HL-60/S4 treated with retinoic acid at 250 ng/mL for 4 days and 3 days (cell line): Measurements from ENCODE around the gene ZNF599.

Experiments
- in situ Hi-C: fragments of 300-500 bp; cut with MboI; formaldehyde crosslinking; loops from 2 replicates; pipeline ENCODE4 v1.7.0; 2022; ENCODE audit warnings: low sequenced_read_pairs

The ZNF599 gene

GRCh38 chr19:34744896-34745690 lies 27.9 kb downstream of the ZNF599 start:
- in situ Hi-C loops, result no loop called here

DNA sequence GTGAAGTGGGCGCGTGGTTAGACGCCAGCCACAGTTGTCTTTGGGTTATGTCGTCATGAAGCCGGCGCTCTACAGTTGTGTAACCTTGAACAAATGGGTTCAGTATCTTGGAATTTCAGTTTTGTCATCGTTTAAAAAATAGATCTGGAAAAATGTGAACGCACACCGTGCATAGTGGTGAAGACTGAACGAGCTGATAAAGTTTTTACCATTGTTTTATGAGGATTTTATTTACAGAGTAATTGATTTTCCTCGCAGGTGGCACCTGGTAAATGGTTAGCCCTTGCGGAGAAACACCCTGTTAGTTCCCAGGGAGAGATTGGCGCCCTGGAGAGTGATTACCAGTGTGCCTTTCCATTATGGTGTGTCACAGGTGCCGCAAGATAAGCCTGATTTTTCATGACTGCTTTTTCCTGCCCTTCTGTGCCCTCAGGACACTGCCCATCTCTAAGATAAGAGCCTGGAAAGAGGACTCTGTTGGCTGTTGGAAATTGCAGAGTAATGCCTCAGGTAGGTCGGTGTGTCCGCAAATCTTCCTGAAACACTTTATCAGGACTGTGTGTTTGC lies 38.4 kb downstream of the ZNF599 start:
- in situ Hi-C loops, result no loop called here

DNA sequence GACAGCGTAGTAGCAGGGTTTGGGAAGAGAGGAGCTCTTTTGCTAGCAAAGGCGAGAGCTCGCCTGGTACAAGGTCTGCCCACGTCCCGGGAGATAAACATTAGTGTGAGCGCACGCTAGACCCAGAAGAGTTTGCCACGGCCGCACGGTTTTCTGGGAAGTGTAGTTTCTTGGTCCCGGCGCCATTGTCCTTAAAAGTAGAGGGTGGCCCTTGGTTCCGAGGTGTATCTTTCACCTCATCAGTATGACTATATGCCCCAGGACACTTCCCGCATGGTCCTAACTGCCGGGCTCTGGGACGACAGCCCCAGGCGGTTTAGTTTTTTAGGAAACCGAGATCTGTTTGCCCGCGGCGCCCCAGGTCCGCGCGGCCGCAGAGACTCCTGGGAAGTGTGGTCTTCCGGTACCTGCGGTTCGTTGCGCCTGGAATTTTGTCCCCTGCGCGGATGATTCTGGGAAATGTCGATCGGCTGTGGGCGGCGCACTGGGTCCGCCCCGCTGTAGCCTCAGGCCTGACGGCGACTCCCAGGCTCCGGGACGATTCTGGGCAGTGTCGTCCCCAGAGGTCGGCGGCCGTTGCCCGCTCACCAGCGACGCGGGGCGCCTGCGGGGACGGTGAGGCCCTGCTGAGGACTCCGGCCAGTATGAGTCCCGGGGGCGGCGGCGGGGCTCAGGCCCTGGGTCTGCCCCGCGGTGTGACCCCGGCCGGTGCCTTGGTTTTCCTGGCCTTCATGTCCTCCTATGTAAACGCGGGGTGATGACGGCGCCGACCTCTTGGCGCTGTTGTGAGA lies 39.1 kb downstream of the ZNF599 start, which contains the start of gene ZNF181:
ZNF181 (plus strand) TSS at position 498 of the 791 bp plus-strand sequence. CDS start 795 bp downstream, outside the sequence.
- in situ Hi-C loops, result no loop called here

DNA sequence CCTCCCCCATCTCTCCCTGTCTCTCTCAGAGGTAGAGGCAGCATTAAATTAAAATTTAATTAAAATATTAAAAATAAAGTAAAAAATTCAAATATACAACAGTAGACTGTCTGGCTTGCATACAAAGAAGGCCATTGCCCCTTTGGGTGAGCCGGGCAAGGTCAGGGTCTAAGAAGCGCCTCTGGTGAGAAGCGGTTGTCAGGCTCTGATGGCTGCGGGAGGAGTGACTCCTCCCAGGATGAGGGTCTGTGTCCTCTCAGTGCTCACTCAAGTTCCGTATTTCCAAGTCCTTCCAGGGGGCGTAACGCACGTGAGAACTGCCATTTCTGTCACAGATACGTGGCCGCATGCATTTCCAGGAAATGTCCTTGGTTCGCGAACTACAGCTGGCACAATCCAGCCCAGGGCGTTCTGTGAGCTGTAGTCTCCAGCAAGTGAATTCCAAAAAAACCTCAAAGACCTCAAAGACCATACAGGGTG lies 39.7 kb downstream of the ZNF599 start:
- in situ Hi-C loops, result no loop called here

DNA sequence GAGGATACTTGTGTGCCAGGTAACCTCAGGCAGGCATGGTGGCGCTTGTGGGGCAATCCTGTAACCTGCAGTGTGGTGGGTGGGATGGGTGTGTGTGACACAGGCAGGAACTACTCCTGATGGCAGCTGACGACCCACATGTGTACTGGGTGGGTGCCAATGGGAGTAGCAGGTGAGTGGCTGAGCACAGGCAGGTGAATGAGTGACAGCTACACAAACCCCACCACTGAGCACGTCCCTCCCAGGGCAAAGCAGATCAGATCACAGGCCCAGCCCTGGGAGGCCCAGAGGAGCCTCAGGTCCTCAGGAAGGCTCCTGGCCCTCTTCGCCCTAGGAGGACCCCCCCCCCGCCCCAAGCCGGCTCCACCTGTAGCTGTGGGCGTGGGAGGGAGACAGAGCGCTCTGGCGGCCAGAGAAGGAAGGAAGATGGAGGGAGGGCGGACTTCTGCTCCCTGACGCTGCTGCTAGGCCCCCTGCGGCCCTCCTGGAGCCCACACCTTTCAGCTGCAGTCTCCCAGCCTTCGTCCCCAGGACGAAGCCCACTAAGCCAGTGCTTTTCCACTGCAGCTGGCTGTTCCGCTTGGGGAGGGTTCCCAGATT lies 40.3 kb downstream of the ZNF599 start:
- in situ Hi-C loops, result no loop called here

DNA sequence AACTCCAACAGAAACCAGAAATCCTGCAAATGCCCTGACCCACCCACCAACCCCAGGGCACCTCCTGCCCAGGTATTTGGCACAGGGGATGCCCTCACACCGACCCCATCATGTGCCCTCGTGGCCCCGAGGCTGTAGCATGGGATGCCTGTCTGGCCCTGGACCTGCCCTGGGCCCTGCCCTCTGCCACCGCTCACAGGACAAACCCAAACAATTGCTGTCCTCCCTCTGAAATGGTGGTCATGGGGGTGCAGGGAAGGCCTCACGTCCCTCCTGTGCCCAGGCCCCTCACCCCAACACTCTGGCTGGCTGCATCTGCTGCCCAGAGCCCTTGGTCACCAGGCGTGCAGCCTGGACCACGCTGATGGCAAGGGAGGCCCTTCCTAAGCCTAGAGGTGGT lies 41.1 kb downstream of the ZNF599 start:
- in situ Hi-C loops, result no loop called here

- in situ Hi-C loops, result no loop called here
Observed at GRCh38 chr19:34731019-34731829, 41.8 kb downstream of the ZNF599 start.

- in situ Hi-C loops, result no loop called here
Observed at GRCh38 chr19:34725400-34725799, 47.6 kb downstream of the ZNF599 start.

DNA sequence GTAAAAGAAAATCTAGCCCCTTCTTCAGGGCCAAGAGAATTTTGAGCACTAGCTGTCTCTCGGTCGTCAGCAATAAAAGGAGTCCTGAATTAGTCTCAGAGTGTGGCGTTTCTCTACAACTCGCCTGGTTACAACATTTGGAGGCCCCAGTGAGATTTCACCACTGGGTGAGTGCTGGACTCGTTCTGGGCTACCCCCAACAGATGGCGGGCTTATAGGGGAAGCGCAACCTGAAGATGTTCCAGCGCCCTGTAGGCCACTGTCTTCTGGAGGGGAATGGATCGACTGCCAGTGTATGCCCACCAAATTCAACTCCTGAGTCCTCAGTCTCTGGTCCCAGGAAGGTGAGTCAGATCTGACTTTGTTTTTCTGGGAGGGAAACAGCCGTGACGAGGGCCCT lies 50.7 kb downstream of the ZNF599 start:
- in situ Hi-C loops, result no loop called here

DNA sequence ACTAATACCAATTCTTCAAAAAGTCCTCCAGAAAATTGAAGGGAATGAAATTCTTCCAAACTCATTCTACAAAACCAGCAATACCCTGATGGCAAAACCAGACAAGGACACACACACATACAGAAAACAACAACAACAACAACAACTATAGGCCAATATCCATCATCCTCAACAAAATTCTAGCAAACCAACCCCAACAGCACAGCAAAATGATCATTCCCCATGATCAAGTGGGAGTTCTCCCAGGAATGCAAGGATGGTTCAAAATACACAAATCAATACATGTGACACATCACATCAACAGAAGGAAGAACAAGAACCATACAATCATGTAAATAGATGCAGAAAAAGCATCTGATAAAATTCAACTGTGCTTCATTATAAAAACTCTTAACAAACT lies 57.7 kb downstream of the ZNF599 start:
- in situ Hi-C loops, result no loop called here

GRCh38 chr19:34713262-34713637 lies 59.8 kb downstream of the ZNF599 start:
- in situ Hi-C loops, result no loop called here

DNA sequence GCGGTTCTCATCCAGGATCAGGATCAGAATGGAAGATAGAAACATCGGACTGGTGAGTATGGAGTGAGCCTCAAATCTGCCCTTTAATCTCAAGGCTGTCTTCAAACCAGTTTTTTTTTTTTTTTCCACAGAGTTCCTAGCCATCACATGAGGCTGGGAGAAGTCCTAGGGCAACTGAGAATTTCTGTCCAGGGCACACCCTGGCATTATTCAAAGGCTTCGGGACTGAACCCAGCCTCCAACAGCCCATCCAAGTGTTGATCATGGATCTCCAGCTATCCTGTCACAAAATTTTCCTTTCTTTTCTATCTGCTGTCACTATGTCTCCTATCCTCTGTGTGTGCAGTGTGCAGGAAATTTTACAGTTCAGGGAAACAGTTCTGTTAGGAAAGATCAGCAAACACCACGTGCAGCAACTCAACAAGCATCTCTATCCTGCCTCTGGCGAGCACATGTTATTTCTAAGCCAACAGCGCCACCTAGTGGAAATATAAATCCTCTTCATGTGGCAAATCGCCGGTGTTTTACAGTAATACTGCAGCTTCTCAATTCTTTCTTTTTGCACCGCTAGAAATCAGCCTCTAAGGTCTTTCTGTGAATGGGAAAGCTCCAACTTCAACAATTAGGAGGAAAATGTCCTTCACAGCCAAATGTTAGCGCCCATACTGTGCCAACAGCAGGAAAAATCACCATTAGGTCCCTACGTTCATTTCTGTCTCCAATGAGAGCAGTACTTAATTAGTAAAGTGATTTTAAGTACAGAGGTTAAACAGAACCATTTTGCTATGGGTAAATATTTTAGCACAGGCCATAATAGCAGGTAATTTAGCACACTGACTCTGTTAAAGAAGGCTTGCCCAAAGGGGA lies 60.4 kb downstream of the ZNF599 start:
- in situ Hi-C loops, result no loop called here

- in situ Hi-C loops, result no loop called here
Observed at GRCh38 chr19:34711890-34712289, 61.1 kb downstream of the ZNF599 start.
